ENCODE measurements around the gene PDCD1LG2. TPM values are rescaled to one million over a fixed set of nuclear protein-coding genes. Genes with fewer than 3 reads are reported as not detected.

PDCD1LG2 gene
- total RNA-seq, 2 experiments from 2014 or later = 0.11 to 0.17 TPM

DNA sequence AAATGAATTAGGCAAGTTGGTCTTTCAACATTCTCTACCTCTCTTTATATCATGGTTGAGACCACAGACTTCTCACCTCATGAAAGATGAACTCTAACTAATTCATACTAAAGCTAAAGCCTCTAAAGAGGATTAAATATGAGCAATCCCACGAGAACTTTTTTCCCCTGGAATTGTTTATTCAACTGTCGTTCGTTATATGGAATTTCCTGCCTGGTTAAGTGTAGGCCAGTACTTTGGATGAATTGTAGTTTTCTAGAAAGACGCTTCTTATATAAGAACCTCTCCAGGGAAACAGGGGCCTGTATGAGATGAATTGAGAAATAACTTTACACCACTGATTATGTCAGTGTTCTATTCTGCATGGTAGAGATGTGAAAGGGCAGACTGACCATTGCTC, 42.9 kb downstream of the PDCD1LG2 start:
- H3K27ac ChIP-seq (ENCODE audit: low read depth in 1 of 2, low read length in 2 of 2) = no peak overlapping the region
- H3K36me3 ChIP-seq (ENCODE audit: insufficient read depth, low read length) = no peaks in the 10 kb centered on the region
- Mint-ChIP-seq H3K9me3 (no peaks in the 10 kb centered on the region), H3K36me3 (ENCODE audit: low read depth) (peaks cover 2% of the 10 kb centered on the region), H3K4me1 (ENCODE audit: low read depth) (peaks cover 37% of the 10 kb centered on the region), H3K27me3 (no peaks in the 10 kb centered on the region), H3K4me3 (no peak overlapping the region), H3K27ac (no peak overlapping the region)
- no peaks in the 10 kb centered on the region for H3K27me3 ChIP-seq (ENCODE audit: control insufficient read depth in 1 of 2, insufficient read depth in 2 of 2, low read length in 2 of 2)
- intact Hi-C loops (cut with DNase I, micrococcal nuclease) = no loop called here
- ChIA-PET POLR2A (no interaction called here), CTCF (no interaction called here)
- peaks cover 22% of the 10 kb centered on the region for H3K4me1 ChIP-seq (ENCODE audit: insufficient read depth, low read length)
- no peak for DNase-seq
- no peak overlapping the region for H3K4me3 ChIP-seq (ENCODE audit: low read length)
- TF ChIP-seq, protein P1, sequence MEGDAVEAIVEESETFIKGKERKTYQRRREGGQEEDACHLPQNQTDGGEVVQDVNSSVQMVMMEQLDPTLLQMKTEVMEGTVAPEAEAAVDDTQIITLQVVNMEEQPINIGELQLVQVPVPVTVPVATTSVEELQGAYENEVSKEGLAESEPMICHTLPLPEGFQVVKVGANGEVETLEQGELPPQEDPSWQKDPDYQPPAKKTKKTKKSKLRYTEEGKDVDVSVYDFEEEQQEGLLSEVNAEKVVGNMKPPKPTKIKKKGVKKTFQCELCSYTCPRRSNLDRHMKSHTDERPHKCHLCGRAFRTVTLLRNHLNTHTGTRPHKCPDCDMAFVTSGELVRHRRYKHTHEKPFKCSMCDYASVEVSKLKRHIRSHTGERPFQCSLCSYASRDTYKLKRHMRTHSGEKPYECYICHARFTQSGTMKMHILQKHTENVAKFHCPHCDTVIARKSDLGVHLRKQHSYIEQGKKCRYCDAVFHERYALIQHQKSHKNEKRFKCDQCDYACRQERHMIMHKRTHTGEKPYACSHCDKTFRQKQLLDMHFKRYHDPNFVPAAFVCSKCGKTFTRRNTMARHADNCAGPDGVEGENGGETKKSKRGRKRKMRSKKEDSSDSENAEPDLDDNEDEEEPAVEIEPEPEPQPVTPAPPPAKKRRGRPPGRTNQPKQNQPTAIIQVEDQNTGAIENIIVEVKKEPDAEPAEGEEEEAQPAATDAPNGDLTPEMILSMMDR (IDR thresholded peaks at IDR 0.05) = no peak
- ATAC-seq (ENCODE audit: poor library complexity) = no peak
- no peaks in the 10 kb centered on the region for H3K9me3 ChIP-seq (ENCODE audit: control insufficient read depth in 1 of 2, insufficient read depth in 1 of 2, low read length in 2 of 2)

DNA sequence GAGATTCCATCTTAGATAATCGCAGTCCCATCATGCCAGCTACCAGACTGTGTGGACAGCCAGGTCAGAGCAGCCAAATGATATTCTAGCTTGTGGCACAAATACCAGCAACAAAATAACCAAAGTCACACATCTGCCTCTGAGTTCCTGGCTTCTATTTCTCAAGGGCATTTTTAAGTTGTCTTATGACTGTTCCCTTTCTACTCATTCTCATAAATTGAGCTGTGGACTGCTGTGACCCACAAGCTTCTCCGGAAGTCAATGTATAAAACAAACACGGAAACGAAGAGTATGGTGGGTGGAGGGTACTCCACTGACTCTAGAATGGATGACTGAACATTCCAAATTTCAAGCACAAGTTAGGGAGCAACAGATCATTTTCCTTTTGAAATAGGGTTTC, 43.9 kb downstream of the PDCD1LG2 start:
- H3K4me1 ChIP-seq (ENCODE audit: insufficient read depth, low read length) = peaks cover 32% of the 10 kb centered on the region
- H3K4me3 ChIP-seq (ENCODE audit: low read length) = no peak overlapping the region
- ChIA-PET POLR2A (no interaction called here), CTCF (no interaction called here)
- Mint-ChIP-seq H3K27ac (no peak overlapping the region), H3K4me3 (no peak overlapping the region), H3K27me3 (no peaks in the 10 kb centered on the region), H3K36me3 (ENCODE audit: low read depth) (peaks cover 6% of the 10 kb centered on the region), H3K9me3 (no peaks in the 10 kb centered on the region), H3K4me1 (ENCODE audit: low read depth) (peaks cover 48% of the 10 kb centered on the region)
- no peaks in the 10 kb centered on the region for H3K36me3 ChIP-seq (ENCODE audit: insufficient read depth, low read length)
- H3K27ac ChIP-seq (ENCODE audit: low read depth in 1 of 2, low read length in 2 of 2) = no peak overlapping the region
- DNase-seq (no peak), ATAC-seq (ENCODE audit: poor library complexity) (no peak)
- TF ChIP-seq, protein P1 (IDR thresholded peaks at IDR 0.05) = no peak
- no peaks in the 10 kb centered on the region for H3K9me3 ChIP-seq (ENCODE audit: control insufficient read depth in 1 of 2, insufficient read depth in 1 of 2, low read length in 2 of 2)
- intact Hi-C loops (cut with DNase I, micrococcal nuclease) = no loop called here
- no peaks in the 10 kb centered on the region for H3K27me3 ChIP-seq (ENCODE audit: control insufficient read depth in 1 of 2, insufficient read depth in 2 of 2, low read length in 2 of 2)

DNA sequence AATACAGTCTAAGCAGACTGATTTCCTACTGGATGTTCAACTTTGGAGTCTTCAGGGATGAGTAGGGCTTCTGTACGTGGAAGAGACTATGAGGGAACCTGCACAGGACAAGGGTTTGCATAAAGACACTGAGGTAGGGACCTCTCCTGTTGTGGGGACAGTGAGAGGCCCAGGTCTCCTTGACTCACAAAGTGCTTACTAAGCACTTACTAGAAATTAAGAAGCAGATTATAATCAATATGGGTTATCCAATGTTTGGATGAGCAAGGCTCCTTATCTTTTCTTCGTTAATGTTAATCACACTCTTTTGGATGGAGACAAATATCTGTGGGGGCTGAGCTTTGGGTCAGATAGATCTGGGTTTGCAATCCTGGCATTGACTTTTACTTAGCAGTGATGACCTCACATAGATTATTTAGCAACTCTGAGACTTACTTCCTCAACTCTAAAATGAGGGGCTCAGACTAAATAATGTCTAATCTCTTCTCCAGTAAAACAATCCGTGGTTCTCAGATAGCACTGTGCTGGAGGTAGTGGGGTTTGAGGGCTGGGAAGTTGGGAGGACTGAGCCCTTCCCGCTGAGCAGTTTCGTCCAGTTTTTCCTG, 45.9 kb downstream of the PDCD1LG2 start:
- H3K9me3 ChIP-seq (ENCODE audit: control insufficient read depth in 1 of 2, insufficient read depth in 1 of 2, low read length in 2 of 2) = no peaks in the 10 kb centered on the region
- intact Hi-C loops (cut with DNase I, micrococcal nuclease) = no loop called here
- Mint-ChIP-seq H3K27me3 (no peaks in the 10 kb centered on the region), H3K27ac (peak overlapping the region; percentile 94), H3K4me3 (no peak overlapping the region), H3K36me3 (ENCODE audit: low read depth) (peaks cover 6% of the 10 kb centered on the region), H3K9me3 (no peaks in the 10 kb centered on the region), H3K4me1 (ENCODE audit: low read depth) (peaks cover 67% of the 10 kb centered on the region)
- H3K36me3 ChIP-seq (ENCODE audit: insufficient read depth, low read length) = no peaks in the 10 kb centered on the region
- no peaks in the 10 kb centered on the region for H3K27me3 ChIP-seq (ENCODE audit: control insufficient read depth in 1 of 2, insufficient read depth in 2 of 2, low read length in 2 of 2)
- no peak for ATAC-seq (ENCODE audit: poor library complexity)
- peaks cover 43% of the 10 kb centered on the region for H3K4me1 ChIP-seq (ENCODE audit: insufficient read depth, low read length)
- no peak for DNase-seq
- H3K27ac ChIP-seq (ENCODE audit: low read depth in 1 of 2, low read length in 2 of 2) = no peak overlapping the region
- ChIA-PET CTCF (no interaction called here), POLR2A (interaction anchor here (2.2 to 3.7 kb wide), 2 partner anchors 13 to 25 kb away, joined by 15 to 35 read pairs; no protein-coding TSS in a partner anchor)
- TF ChIP-seq, protein P1 (IDR thresholded peaks at IDR 0.05) = no peak
- no peak overlapping the region for H3K4me3 ChIP-seq (ENCODE audit: low read length)
